Epithelial cell of esophagus (primary cell): ENCODE data around the gene RNF150.

ENCODE experiments used
- DNase-seq: peaks from one replicate; pipeline ENCODE4 v3.0.0; 2010; ENCODE audit warnings: low read depth
- H3K4me3 ChIP-seq: 2 replicates; pipeline ENCODE4 v1.5.1; 2011; ENCODE audit warnings: mild to moderate bottlenecking, low read length, control low read depth
- TF ChIP-seq, protein P1 (sequence below): IDR thresholded peaks from 2 replicates; pipeline ENCODE4 v1.5.1; 2011; ENCODE audit warnings: low read depth, mild to moderate bottlenecking, low read length, control low read depth, inconsistent platforms; ENCODE audit not compliant: insufficient read depth; ENCODE audit errors: missing control alignments

RNF150 gene

DNA sequence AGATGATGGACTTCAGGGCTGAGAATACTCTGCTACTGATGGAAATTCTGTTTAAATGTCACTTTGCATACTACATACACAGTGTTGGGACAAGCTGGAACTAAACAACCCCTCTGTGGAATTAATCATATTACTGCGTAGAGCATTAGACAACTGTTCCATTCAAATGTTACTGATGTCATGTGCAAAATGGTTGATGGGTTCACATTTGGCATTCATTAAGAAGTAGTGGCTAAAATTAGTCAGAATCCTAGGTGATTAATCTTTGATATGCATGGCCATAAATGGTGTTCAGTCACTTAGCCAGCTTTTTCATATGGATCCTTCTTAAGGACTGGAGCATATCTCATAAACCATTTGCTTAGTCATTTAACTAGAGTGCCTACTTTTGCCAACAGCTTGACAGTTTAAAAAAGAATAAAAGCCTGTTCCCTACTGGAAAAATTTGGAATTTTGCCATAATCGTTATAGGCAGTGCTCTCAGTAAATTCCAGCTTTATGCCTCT, 105.2 kb downstream of the RNF150 start:
- no peak overlapping the region for H3K4me3 ChIP-seq
- TF ChIP-seq, protein P1, sequence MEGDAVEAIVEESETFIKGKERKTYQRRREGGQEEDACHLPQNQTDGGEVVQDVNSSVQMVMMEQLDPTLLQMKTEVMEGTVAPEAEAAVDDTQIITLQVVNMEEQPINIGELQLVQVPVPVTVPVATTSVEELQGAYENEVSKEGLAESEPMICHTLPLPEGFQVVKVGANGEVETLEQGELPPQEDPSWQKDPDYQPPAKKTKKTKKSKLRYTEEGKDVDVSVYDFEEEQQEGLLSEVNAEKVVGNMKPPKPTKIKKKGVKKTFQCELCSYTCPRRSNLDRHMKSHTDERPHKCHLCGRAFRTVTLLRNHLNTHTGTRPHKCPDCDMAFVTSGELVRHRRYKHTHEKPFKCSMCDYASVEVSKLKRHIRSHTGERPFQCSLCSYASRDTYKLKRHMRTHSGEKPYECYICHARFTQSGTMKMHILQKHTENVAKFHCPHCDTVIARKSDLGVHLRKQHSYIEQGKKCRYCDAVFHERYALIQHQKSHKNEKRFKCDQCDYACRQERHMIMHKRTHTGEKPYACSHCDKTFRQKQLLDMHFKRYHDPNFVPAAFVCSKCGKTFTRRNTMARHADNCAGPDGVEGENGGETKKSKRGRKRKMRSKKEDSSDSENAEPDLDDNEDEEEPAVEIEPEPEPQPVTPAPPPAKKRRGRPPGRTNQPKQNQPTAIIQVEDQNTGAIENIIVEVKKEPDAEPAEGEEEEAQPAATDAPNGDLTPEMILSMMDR, result no peak
- DNase-seq, result peak; percentile 36

DNA sequence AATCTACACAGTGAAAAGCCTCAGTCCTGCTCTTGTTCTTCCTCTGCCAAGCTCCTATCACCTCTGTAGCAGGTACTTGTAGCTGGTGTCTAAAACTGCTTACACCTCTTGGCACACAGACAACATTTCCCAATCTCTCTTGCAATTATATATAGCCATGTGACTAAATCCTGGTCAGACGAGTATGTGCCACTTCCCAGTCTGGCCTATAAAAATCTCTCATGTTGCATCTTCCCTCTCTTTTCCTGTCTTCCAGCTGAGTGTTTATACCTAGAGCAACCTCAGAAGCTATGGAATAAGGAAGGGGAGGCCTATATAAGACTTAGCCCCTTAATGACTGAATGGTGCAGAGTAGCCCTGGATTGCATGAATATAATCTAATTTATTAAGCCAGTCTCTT, 105.8 kb downstream of the RNF150 start:
- TF ChIP-seq, protein P1, result no peak
- no peak overlapping the region for H3K4me3 ChIP-seq
- DNase-seq, result peak; percentile 88

GRCh38 chr4:141026900-141027299, 106.4 kb downstream of the RNF150 start:
- TF ChIP-seq, protein P1, result no peak
- DNase-seq, result no peak

DNA sequence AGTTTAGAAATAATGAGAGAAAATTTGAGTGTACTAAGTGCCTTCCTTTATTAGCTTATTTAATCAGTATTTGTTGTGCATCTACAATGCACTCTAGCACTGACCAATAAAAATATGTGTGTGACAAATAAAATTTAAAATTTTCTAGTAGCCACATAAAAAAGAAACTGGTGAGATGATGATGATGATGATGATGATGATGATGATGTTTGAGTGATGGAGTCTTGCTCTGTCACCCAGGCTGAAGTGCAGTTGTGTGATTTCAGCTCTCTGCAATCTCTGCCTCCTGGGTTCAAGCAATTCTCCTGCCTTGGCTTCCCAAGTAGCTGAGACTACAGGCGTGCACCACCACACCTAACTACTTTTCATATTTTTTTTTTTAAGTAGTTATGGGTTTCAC, 110.2 kb downstream of the RNF150 start:
- TF ChIP-seq, protein P1, result no peak
- no peak overlapping the region for H3K4me3 ChIP-seq
- DNase-seq, result no peak

More at GRCh38 chr4:141026900-141027299, 106.4 kb downstream of the RNF150 start:
- no peak overlapping the region for H3K4me3 ChIP-seq

DNA sequence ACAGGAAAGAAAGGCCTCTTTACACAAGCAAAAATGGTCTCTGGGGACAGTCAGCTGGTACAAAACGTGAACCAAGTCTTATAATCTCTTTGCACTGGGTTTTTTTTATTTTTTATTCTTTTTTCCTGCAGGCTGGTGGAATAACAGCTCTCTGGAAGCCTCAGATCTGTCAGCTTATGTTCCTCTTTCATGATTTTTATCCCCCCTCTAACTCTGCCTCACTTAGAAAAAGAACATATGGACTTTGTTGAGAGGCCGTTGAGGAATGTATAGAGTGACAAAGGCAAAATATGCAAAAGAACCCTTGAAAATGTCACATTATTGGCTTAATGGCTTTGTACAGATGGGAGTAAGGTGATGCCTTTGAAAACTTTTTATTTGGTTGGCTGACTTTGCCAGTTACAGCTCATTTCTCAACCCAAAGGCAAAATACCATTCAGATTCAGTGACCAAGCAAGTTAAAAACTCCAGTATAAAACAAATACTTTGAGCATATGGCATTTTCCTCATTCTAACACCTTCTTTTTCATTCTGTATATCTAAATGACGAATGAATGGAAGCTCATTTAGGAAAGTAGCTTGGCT, 111.1 kb downstream of the RNF150 start:
- no peak for DNase-seq
- TF ChIP-seq, protein P1, result no peak
- no peak overlapping the region for H3K4me3 ChIP-seq

- no peak overlapping the region for H3K4me3 ChIP-seq
- DNase-seq, result no peak
- TF ChIP-seq, protein P1, result no peak
Observed at GRCh38 chr4:141021397-141022110, 111.7 kb downstream of the RNF150 start.
